Left ventricle myocardium superior (tissue), 1 donor: ENCODE measurements around the gene CXorf58. TPM values are rescaled to one million over a fixed set of nuclear protein-coding genes. Genes with fewer than 3 reads are reported as not detected.
"Not testable (repeated sequence)": the region's sequence is repeated elsewhere in the genome, so short reads cannot be mapped to it uniquely, and the experiment has no call there.

Experiments used
- ATAC-seq: fragments of 200-7000 bp; cut with Tn5 transposase; one replicate; pipeline ENCODE4 v1.9.1; 2020; ENCODE audit warnings: mild to moderate bottlenecking, moderate library complexity
- DNase-seq: peaks from one replicate; pipeline ENCODE4 v3.0.0-alpha.2; 2020
- intact Hi-C: fragments of 100-400 bp; cut with micrococcal nuclease; formaldehyde crosslinking; loops from one replicate; pipeline ENCODE4 v1.11.0; 2022
- long read RNA-seq: library from polyadenylated mRNA; unstranded; transcript quantifications from one replicate; pipeline ENCODE4 v2.0.0, GENCODE V29; 2021
- total RNA-seq: library from RNA; stranded (reverse); fragmentation: NEBNext Ultra II Directional; extraction: Animal tissue kit (Norgen Biotek cat#: 25700); gene quantifications from one replicate; pipeline ENCODE4 v1.2.1, GENCODE V29; 2021
- donor health status: DM: no; HTN: yes; CAD: no; lungs with severe emphysema.

The CXorf58 gene, protein sequence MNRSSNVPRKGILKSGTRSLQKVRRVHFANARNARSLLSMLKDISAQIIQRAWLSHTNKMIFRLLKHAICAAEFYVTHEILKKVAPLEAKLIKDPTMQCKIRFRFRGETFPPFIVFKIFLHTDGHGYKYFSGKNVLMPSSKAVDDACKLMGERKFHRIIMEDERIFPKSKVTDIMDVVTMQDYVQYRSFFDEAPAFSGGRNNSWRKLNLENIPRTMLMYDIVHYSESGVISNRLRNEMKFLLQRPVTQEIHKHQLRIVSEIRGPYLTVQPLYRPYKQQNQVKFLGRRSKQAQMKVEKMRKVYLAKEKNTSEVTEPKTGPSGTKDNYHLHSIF
- total RNA-seq = not detected
- long read RNA-seq, partial matches to known transcripts = 0 of 1 reads
- long read RNA-seq, other reads (novel, unspliced or antisense) = 1 of 1 reads

DNA sequence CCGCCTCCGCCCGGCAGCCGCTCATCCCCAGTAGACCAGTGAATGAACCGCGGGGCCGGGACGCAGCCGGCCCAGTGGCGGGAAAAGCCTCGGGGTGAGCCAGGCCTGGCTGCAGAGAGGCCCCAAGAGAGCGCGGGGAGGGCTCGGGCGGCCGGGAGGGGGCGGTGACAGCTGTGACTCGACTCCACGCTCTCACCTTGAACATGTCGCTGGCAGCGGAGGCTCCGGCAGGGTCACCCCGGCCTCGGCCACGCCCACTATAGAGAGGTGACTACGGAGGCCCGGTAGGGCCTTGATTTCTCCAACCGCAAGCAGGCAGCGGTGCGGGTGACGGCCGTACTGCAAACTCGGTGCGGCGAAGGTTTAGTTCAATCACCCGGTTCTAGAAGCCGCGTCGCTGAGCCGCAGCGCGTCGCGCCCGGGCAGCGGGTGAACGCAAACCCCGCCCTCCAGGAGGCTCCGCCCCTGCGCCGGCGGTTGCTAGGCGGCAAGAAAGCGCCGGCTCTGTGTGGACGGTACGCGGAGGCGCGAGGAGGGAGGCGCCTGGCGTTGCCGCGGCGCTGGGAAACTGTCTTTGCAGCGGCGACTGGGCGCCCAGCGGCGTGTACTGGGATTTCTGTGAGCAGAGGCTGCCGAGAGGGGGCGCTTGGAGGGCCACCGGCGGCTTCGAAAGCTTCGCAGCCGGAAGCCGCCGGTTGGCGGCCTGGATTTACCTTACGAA lies at the start of gene CXorf58, which contains the start of gene APOO:
CXorf58 (plus strand) TSS at position 509 of the 721 bp plus-strand sequence. CDS start 2,297 bp downstream, outside the sequence.
APOO (minus strand) TSS at position 441 of the 721 bp plus-strand sequence; CDS start at position 205, 236 bp downstream.
- intact Hi-C loops = loop anchor here (10.0 kb wide), 1 partner anchor 147 kb away; the partner anchor contains the start of gene EIF2S3
- ATAC-seq (peak; percentile 98), DNase-seq (peak; percentile 96)

DNA sequence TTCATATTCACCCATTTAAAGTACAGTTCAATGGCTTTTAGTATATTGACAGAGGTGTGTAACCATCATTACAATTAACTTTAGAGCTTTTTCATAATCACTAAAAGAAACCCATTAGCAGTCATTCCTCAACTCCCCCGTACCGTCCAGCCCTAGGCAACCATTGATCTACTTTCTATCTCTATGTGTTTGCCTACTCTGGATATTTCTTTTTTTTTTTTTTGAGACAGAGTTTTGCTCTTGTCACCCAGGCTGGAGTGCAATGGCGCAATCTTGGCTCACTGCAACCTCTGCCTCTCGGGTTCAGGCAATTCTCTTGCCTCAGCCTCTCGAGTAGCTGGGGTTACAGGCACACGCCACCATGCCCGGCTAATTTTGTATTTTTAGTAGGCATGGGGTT lies 48.6 kb upstream of the CXorf58 start:
- ATAC-seq, intact Hi-C loops, DNase-seq: not testable (repeated sequence)

- DNase-seq (no peak), ATAC-seq (no peak)
- intact Hi-C loops = no loop called here
Measured at GRCh38 chrX:23861215-23861896, 46.5 kb upstream of the CXorf58 start.

GRCh38 chrX:23861952-23862351 lies 45.9 kb upstream of the CXorf58 start:
- ATAC-seq, intact Hi-C loops: not testable (repeated sequence)

DNA sequence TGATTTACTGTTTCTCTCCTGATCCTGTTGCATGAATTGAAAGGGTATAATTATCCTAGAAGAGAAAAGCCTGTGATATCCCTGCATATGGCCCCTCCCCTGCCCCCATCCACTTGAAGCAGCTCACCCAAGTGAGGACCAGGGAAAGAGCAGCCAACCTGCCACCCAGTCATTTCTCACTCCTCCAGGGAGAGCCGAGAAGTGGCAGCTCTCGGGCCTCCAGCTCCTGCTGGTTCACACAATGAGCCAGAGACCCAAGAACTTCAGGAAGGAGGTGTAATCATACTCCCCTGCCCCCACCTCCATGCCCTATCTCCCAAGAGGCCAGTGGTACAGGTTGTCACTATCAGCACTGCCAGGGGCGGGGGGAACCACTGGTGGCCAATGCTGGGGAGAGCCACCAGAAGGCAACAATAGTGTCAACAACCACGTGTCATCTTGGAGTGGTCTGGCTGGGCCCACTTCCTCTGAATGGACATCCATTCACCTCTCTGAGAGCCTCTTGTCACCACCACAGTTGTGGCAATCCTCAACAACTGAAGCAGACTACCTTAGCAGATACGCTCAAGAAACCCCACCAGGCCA lies 43.0 kb upstream of the CXorf58 start:
- ATAC-seq (no peak), DNase-seq (no peak)
- intact Hi-C loops = no loop called here

More at GRCh38 chrX:23861952-23862351, 45.9 kb upstream of the CXorf58 start:
- not testable (repeated sequence) for DNase-seq

DNA sequence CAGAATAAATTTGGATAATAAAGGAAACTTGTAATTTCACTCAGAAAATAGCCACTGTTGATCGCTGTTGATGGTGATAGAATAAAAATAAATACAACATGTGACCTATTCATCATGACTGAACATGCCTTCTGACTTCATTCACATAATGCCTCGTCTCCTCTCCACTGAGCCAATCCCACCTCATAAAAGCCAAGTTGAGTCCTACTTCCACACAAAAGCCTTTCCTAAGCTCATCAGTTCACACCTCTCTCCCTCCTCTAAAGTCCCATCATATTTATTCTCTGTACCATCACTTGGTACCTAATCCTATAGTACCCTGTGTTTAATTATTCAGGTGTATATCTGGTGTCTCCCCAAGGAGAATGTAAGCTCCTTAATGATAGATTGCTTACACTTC lies 37.8 kb upstream of the CXorf58 start:
- ATAC-seq (no peak), DNase-seq (no peak)
- intact Hi-C loops = no loop called here

DNA sequence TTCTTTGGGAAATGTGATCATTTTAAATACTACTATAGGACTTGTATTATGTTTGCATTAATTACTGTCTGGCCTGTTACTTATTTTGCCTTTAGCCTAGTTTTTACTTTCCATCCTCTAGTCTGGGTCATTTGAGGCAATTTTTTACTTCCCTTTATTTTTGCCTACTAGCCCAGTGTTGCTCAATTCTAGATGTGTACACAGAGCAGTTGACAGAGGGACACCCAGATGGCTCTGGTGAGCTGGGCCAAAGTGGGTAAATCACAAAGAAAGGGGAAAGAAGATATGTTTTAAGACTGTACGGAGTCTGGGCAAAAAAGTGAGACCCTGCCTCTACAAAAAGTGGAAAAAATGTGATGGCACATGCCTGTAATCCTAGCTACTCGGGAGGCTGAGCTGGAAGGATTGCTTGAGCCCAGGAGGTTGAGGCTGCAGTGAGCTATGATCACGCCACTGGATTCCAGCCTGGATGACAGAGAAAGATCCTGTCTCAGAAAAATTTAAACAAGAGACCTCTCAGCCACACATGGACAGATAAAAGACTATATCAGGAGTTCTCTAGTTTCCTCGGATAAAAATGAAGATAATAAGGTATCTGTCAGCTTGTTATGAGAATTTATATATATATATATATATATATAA lies 35.8 kb upstream of the CXorf58 start:
- intact Hi-C loops = no loop called here
- DNase-seq (no peak), ATAC-seq (peak; percentile 57)

DNA sequence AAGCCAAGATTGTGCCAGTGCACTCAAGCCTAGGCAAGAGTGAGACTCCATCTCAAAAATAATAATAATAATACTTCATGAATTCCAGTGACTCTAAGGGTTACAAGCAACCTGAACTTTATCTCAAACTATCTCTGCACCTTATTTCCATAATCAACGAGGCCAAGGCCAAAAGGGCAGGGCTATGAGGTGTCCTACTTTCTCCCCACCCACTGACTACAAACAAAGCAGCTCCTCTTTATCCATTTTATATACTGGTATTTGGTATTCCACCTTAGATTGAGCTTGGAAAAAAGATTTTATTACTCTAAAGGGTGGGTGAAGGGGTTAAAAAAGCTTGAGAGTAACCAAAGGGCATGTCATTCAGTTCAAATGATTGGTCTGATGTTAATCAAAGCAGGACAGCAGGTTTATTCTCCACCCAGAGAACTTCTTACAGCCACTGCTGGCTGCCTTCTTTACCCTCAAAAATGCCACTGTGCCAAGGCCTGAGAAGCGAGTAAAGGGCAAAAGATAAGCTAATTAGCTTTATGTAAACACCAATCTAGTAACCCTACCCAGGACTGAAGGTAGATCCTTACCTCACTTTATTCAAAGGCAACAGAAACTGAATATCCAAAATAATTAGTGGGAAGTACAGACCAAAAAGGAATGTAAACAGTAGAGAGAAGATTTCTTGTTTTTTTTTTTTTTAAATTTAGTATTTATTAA lies 28.3 kb upstream of the CXorf58 start:
- ATAC-seq (no peak), DNase-seq (no peak)
- intact Hi-C loops = no loop called here

- ATAC-seq (no peak), DNase-seq (no peak)
- intact Hi-C loops = no loop called here
Measured at GRCh38 chrX:23883737-23884354, 24.0 kb upstream of the CXorf58 start.

DNA sequence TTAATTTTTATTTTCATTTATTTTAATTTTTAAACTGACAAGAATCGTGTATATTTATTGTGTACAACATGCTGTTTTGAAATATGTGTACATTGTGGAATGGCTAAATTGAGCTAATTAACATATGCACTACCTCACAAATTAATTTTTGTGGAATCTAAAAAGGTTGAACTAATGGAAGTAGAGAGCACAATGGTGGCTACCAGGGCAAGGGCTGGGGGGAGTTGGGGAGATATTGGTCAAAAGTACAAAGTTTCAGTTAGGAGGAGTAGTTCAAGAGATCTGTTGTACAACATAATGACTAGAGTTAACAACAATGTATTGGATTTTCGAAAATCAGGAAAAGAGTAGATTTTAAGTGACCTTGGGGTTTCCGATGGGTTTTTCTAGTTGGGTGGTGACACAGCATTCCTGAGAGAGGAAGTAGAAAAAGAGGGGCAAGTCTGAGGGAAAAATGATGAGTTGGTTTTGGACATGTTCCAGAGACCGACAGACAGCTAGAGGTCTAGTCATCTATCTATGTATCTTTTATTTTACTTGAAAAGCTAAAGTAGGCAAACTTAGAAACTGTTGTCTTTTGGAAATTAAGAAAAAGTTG lies 23.3 kb upstream of the CXorf58 start:
- DNase-seq = no peak
- no peak for ATAC-seq
- intact Hi-C loops = no loop called here

- intact Hi-C loops = no loop called here
- ATAC-seq (no peak), DNase-seq (no peak)
Measured at GRCh38 chrX:23885803-23886202, 22.0 kb upstream of the CXorf58 start.

DNA sequence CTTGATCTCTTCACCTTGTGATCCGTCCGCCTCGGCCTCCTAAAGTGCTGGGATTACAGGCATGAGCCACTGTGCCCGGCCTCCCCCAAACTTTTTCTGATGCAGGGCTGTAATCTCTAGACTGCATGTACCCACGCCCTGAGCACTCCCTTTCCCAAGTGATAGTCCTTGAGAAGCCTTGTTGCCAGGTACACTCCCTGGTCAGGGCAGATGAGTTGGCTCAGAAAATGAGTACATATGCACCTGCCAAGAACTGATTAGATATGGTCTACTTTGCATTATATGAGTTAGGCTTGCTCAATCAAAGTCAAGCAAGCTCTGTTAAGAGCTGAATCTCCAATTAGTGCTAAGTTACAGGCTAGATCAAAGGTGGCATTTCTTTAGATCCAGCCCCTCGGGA lies 20.4 kb upstream of the CXorf58 start:
- ATAC-seq (no peak), DNase-seq (no peak)
- intact Hi-C loops = no loop called here

DNA sequence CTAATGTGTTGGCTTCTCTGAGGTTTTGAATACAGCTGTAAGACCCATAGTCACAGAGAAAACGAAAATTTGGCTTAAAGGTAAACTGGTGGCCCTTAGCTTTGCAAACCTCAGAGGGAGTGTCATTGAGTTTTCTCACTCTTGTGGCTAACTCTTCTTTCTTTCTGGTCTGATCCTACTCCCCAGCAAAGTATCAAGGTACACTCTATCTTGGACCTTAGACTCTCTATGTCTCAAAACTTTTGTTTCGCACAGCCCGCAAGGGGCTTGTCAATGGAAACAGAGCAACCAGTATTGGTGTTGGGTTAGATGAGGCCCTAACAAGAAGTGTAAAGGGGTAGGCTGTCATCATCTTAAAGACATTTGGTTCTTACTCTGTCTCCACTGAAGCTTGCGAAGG lies 19.9 kb upstream of the CXorf58 start:
- ATAC-seq = no peak
- intact Hi-C loops = no loop called here
- DNase-seq = no peak

GRCh38 chrX:23888887-23889501 lies 18.8 kb upstream of the CXorf58 start:
- ATAC-seq = no peak
- intact Hi-C loops = no loop called here
- DNase-seq = no peak

DNA sequence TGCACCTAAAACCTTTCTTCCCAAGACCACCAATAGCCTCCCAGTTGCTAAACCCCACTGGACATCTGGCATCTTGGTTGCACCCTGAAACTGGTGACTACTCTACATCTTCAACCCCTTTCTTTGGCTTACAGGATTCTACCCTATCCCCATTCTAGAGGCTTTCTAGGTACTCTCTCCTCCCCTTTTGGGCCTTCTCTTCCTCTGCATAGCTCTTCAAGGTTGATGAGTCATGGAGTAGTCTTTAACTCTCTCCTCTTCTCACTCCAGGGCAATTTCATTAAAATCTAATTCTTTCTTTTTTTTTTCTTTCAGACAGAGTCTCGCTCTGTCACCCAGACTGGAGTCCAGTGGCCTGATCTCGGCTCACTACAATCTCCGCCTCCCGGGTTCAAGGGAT lies 16.9 kb upstream of the CXorf58 start:
- DNase-seq = no peak
- intact Hi-C loops = no loop called here

GRCh38 chrX:23894993-23895392 lies 12.8 kb upstream of the CXorf58 start:
- intact Hi-C loops, ATAC-seq: not testable (repeated sequence)

More for the DNA sequence above, 16.9 kb upstream of the CXorf58 start:
- ATAC-seq = no peak

GRCh38 chrX:23896539-23896938 lies 11.3 kb upstream of the CXorf58 start:
- ATAC-seq, DNase-seq, intact Hi-C loops: not testable (repeated sequence)

More at GRCh38 chrX:23894993-23895392, 12.8 kb upstream of the CXorf58 start:
- DNase-seq = not testable (repeated sequence)
